HCT116 (cell line): ENCODE data around the gene RPIA.

Source experiments
- CEBPB ChIP-seq: IDR thresholded peaks from 2 replicates; pipeline ENCODE4 v1.6.1; 2012; ENCODE audit warnings: low read depth
- CTCF ChIP-seq, 3 experiments: fragments of 200-600 bp in 1 of 3; sonication (generic) in 1 of 3; IDR thresholded peaks in 2 of 3; conservative IDR thresholded peaks in 1 of 3; 2 replicates each; pipeline ENCODE4 v1.5.1; 2012 to 2017; ENCODE audit warnings: low read depth in 2 of 3, low read length in 2 of 3, antibody characterized with exemption in 1 of 3, borderline replicate concordance in 1 of 3, control low read depth in 1 of 3, mild to moderate bottlenecking in 1 of 3, mixed read lengths in 1 of 3, mixed run types in 1 of 3, moderate library complexity in 1 of 3; ENCODE audit not compliant: insufficient read depth in 1 of 3
- EZH2phosphoT487 ChIP-seq: fragments of 200-600 bp; IDR thresholded peaks from 2 replicates; pipeline ENCODE4 v1.6.1; 2018; ENCODE audit warnings: antibody characterized with exemption, borderline replicate concordance
- FOSL1 ChIP-seq: IDR thresholded peaks from 2 replicates; pipeline ENCODE4 v1.6.1; 2012; ENCODE audit warnings: low read depth
- JUND ChIP-seq: IDR thresholded peaks from 2 replicates; pipeline ENCODE4 v1.6.1; 2012
- MAX ChIP-seq: IDR thresholded peaks from 2 replicates; pipeline ENCODE4 v1.6.1; 2012
- POLR2A ChIP-seq: IDR thresholded peaks from 2 replicates; pipeline ENCODE4 v1.7.0; 2011; ENCODE audit warnings: borderline replicate concordance; ENCODE audit not compliant: insufficient read depth, insufficient read length; ENCODE audit errors: extremely low read depth
- POLR2AphosphoS5 ChIP-seq: IDR thresholded peaks from 2 replicates; pipeline ENCODE4 v1.6.1; 2011; ENCODE audit warnings: mild to moderate bottlenecking, low read depth, low read length, moderate library complexity
- REST ChIP-seq: IDR thresholded peaks from 2 replicates; pipeline ENCODE4 v1.6.1; 2012; ENCODE audit warnings: low read depth
- SIN3A ChIP-seq: IDR thresholded peaks from 2 replicates; pipeline ENCODE4 v1.6.1; 2012; ENCODE audit warnings: low read depth
- SP1 ChIP-seq: IDR thresholded peaks from 2 replicates; pipeline ENCODE4 v1.6.1; 2012; ENCODE audit warnings: low read depth
- TCF7L2 ChIP-seq: IDR thresholded peaks from 2 replicates; pipeline ENCODE4 v1.7.0; 2011; ENCODE audit warnings: borderline replicate concordance, inconsistent platforms; ENCODE audit not compliant: insufficient read depth, insufficient read length; ENCODE audit errors: extremely low read depth

- TF ChIP-seq EZH2phosphoT487 (no peak), TCF7L2 (no peak), MAX (no peak), JUND (no peak), SP1 (no peak), CTCF (IDR thresholded peaks at IDR 0.05 in 2 of 3, conservative IDR thresholded peaks at IDR 0.05 in 1 of 3; ENCODE audit: borderline replicate concordance in 1 of 3, insufficient read depth in 1 of 3, low read depth in 2 of 3, low read length in 2 of 3) (no peak), CEBPB (no peak), FOSL1 (no peak), SIN3A (no peak), POLR2A (no peak), POLR2AphosphoS5 (no peak), REST (no peak)
These were observed 37.7 kb downstream of the RPIA start for GRCh38 chr2:88729061-88729745.
